Endothelial cell of umbilical vein (primary cell): Measurements from ENCODE around the gene ADAMTS14. TPM values are rescaled to one million over a fixed set of nuclear protein-coding genes. Genes with fewer than 3 reads are reported as not detected.

ENCODE experiments used
- BruUV-seq: library from RNA; stranded (reverse); fragments of 400-500 nt; replicated peaks from 2 replicates; lab custom pipeline; 2021; lab: Mats Ljungman, UMichigan
- CTCF ChIA-PET: fragments of 300-600, 350-600 bp; sonication (Branson Sonifier 250); formaldehyde crosslinking; loops from one replicate; lab custom pipeline; 2021; ENCODE audit warnings: antibody characterized with exemption, inconsistent platforms; lab: Charles Lee
- POLR2A ChIA-PET: fragments of 300-600, 350-600 bp; sonication (Branson Sonifier 250); formaldehyde crosslinking; loops from one replicate; lab custom pipeline; 2021; ENCODE audit warnings: antibody characterized with exemption, inconsistent platforms; lab: Charles Lee
- DNase-seq: peaks from one replicate; pipeline ENCODE4 v3.0.0-alpha.2; 2011; ENCODE audit warnings: low read depth, low spot score
- FAIRE-seq: peaks from 2 replicates; lab custom pipeline; 2011; peaks lifted over from hg19 to GRCh38; lab: Jason Lieb, UNC
- H2AFZ ChIP-seq: 2 replicates; pipeline ENCODE4 v1.6.0; 2012; ENCODE audit warnings: low read depth, low read length, control low read depth, inconsistent platforms
- H3K27ac ChIP-seq: 2 replicates; pipeline ENCODE4 v1.5.1; 2011; ENCODE audit warnings: low read depth, mild to moderate bottlenecking, control low read depth, low read length, moderate library complexity; ENCODE audit not compliant: insufficient read depth
- H3K27me3 ChIP-seq, 2 experiments: 2 replicates each; pipeline versions ENCODE4 v1.6.0 to v1.6.1; 2011; ENCODE audit warnings: low read length in 2 of 2, mixed read lengths in 1 of 2; ENCODE audit not compliant: control insufficient read depth in 2 of 2, insufficient read depth in 2 of 2
- H3K36me3 ChIP-seq, 2 experiments: 2 replicates in 1 of 2; 3 replicates in 1 of 2; pipeline ENCODE4 v1.5.1; 2011; ENCODE audit warnings: low read length in 2 of 2, mild to moderate bottlenecking in 1 of 2, moderate library complexity in 1 of 2; ENCODE audit not compliant: control insufficient read depth in 2 of 2, insufficient read depth in 2 of 2; ENCODE audit errors: extremely low read depth in 1 of 2
- H3K4me1 ChIP-seq: 3 replicates; pipeline ENCODE4 v1.5.1; 2011; ENCODE audit warnings: mild to moderate bottlenecking, low read length; ENCODE audit not compliant: control insufficient read depth, insufficient read depth; ENCODE audit errors: extremely low read depth
- H3K4me2 ChIP-seq: 2 replicates; pipeline ENCODE4 v1.6.1; 2011; ENCODE audit warnings: low read length, control low read depth, mixed read lengths; ENCODE audit not compliant: insufficient read depth
- H3K4me3 ChIP-seq, 3 experiments: fragments of 200-600 bp in 1 of 3; sonication (generic), shearing (Covaris generic) in 1 of 3; replicated peaks in 1 of 3; 2 replicates each; pipeline ENCODE4 v1.5.1; 2011 to 2016; ENCODE audit warnings: control low read depth in 3 of 3, low read length in 3 of 3, mild to moderate bottlenecking in 2 of 3, inconsistent platforms in 1 of 3, low read depth in 1 of 3, moderate library complexity in 1 of 3; ENCODE audit not compliant: insufficient read depth in 1 of 3
- H3K79me2 ChIP-seq: 2 replicates; pipeline ENCODE4 v1.6.0; 2012; ENCODE audit warnings: low read length, inconsistent platforms; ENCODE audit not compliant: control insufficient read depth, insufficient read depth
- H3K9ac ChIP-seq: replicated peaks from 2 replicates; pipeline ENCODE3; 2011; ENCODE audit warnings: low read length, control low read depth; ENCODE audit not compliant: insufficient read depth; ENCODE audit errors: extremely low read depth
- H3K9me1 ChIP-seq: replicated peaks from 3 replicates; pipeline ENCODE4 v1.6.0; 2011; ENCODE audit warnings: mild to moderate bottlenecking, low read length; ENCODE audit not compliant: control insufficient read depth, insufficient read depth; ENCODE audit errors: extremely low read depth
- H3K9me3 ChIP-seq: replicated peaks from 2 replicates; pipeline ENCODE4 v1.5.1; 2012; ENCODE audit warnings: low read length, inconsistent platforms; ENCODE audit not compliant: control insufficient read depth, insufficient read depth
- H4K20me1 ChIP-seq: replicated peaks from 2 replicates; pipeline ENCODE3; 2011; ENCODE audit warnings: mild to moderate bottlenecking, low read length; ENCODE audit not compliant: control insufficient read depth, insufficient read depth; ENCODE audit errors: extremely low read depth
- CTCF ChIP-seq, 2 donors: IDR thresholded peaks; 1 replicate in 1 of 2; 2 replicates in 1 of 2; pipeline ENCODE4 v1.5.1; 2011; ENCODE audit warnings: low read length in 2 of 2, mild to moderate bottlenecking in 2 of 2, moderate library complexity in 2 of 2, control low read depth in 1 of 2, inconsistent platforms in 1 of 2, low read depth in 1 of 2; ENCODE audit not compliant: insufficient read depth in 1 of 2; ENCODE audit errors: extremely low read depth in 1 of 2
- EZH2 ChIP-seq: IDR thresholded peaks from 2 replicates; pipeline ENCODE4 v1.6.1; 2012; ENCODE audit warnings: borderline replicate concordance, low read depth, mild to moderate bottlenecking, moderate library complexity, low read length, inconsistent platforms; ENCODE audit not compliant: severe bottlenecking
- FOS ChIP-seq: IDR thresholded peaks from 2 replicates; pipeline ENCODE4 v1.6.1; 2011; ENCODE audit warnings: mild to moderate bottlenecking, low read length, moderate library complexity, borderline replicate concordance; ENCODE audit not compliant: insufficient read depth
- GATA2 ChIP-seq: IDR thresholded peaks from 2 replicates; pipeline ENCODE4 v1.7.0; 2011; ENCODE audit warnings: low read depth, mild to moderate bottlenecking, moderate library complexity, mixed read lengths, low read length; ENCODE audit not compliant: insufficient read length, insufficient read depth
- JUN ChIP-seq: IDR thresholded peaks from 2 replicates; pipeline ENCODE4 v1.6.1; 2011; ENCODE audit warnings: borderline replicate concordance, low read depth; ENCODE audit not compliant: insufficient read length, insufficient read depth
- MAX ChIP-seq: IDR thresholded peaks from 2 replicates; pipeline ENCODE4 v1.6.1; 2011; ENCODE audit not compliant: insufficient read depth, insufficient read length
- MYC ChIP-seq: IDR thresholded peaks from one replicate; pipeline ENCODE4 v1.6.1; 2011; ENCODE audit warnings: mild to moderate bottlenecking, low read depth, low read length
- POLR2A ChIP-seq: IDR thresholded peaks from 2 replicates; pipeline ENCODE4 v1.6.1; 2012; ENCODE audit warnings: low read depth, mild to moderate bottlenecking, control low read depth, low read length
- POLR2AphosphoS5 ChIP-seq: IDR thresholded peaks from 2 replicates; pipeline ENCODE4 v1.6.1; 2012; ENCODE audit warnings: low read depth, mild to moderate bottlenecking, control low read depth, low read length, moderate library complexity; ENCODE audit not compliant: insufficient read depth
- dilution Hi-C: fragments of 300-500 bp; cut with MboI; formaldehyde crosslinking; loops from one replicate; pipeline ENCODE4 v1.15.0; 2019; ENCODE audit warnings: low sequenced_read_pairs; ENCODE audit not compliant: extremely low pct_ligation_motif_present
- intact Hi-C: fragments of 100-400 bp; cut with micrococcal nuclease; formaldehyde crosslinking; loops from one replicate; pipeline ENCODE4 v1.10.0; 2022
- polyA plus RNA-seq, 4 experiments: library from polyadenylated mRNA; depleted of rRNA in 3 of 4; stranded (reverse) in 3 of 4; unstranded in 1 of 4; fragments of >200 nt; gene quantifications; 2 replicates each; pipeline versions ENCODE4 v1.2.1 to v1.2.3, GENCODE V29; 2011 to 2012; ENCODE audit warnings: missing spikeins in 1 of 4
- total RNA-seq: library from RNA; stranded (reverse); gene quantifications from 2 replicates; pipeline ENCODE4 v1.2.3, GENCODE V29; 2021

The ADAMTS14 gene
- total and polyA plus RNA-seq, 2 donors (not counting 3 experiments of a cell fraction or from before 2014, with no cell fraction given) = not detected

DNA sequence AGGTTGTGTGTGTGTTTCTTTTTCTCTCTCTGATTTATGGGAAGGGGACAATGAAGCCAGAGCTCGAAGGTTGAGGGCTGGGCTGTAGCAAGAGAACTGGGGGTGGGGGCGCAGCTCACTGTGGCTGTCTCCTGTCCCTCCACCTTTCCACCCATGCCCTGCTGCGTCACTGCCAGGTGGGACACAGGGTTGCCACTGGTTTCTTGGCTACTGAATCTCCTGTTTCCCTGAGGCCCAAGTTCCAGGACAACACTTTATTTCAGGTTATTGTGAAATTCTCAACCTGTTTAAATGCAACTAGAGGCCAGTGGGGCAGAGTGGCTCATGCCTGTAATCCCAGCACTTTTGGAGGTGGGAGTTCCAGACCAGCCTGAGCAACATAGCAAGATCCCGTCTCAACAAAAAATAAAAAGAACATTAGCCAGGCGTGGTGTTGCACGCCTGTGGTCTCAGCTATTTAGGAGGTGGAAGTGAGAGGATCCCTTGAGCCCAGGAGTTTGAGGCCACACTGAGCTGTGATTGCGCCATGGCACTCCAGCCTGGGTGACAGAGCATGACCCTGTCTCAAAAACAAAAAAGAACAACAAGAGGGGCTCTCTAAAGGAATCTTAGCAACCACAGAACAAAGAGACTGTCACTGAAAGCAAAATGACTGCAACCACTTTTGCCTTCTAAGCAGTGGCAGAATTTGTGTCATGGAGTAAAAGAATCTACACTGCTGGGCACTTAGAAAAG, 90.3 kb downstream of the ADAMTS14 start:
- intact Hi-C loops (no loop called here), dilution Hi-C loops (no loop called here)
- no peaks in the 10 kb centered on the region for H3K4me1 ChIP-seq
- no peaks in the 10 kb centered on the region for H3K9me3 ChIP-seq
- H3K4me3 ChIP-seq = no peak overlapping the region
- FAIRE-seq (no peak), DNase-seq (no peak)
- no peaks in the 10 kb centered on the region for H4K20me1 ChIP-seq
- peaks cover 0 to 6% of the 10 kb centered on the region in 2 experiments for H3K27me3 ChIP-seq
- H3K36me3 ChIP-seq = no peaks in the 10 kb centered on the region
- TF ChIP-seq CTCF (IDR thresholded peaks at IDR 0.05; ENCODE audit: extremely low read depth in 1 of 2, insufficient read depth in 1 of 2, low read depth in 1 of 2, low read length in 2 of 2) (no peak), JUN (no peak)
- H3K4me2 ChIP-seq = no peak overlapping the region
- H3K9me1 ChIP-seq = no peaks in the 10 kb centered on the region
- H3K9ac ChIP-seq = no peak overlapping the region
- H3K27ac ChIP-seq = no peak overlapping the region
- no peak overlapping the region for H2AFZ ChIP-seq
- no TSS peak for BruUV-seq
- ChIA-PET CTCF (interaction anchor here (2.4 kb wide), 1 partner anchor 118 kb away, joined by 5 read pairs; no protein-coding TSS in a partner anchor), POLR2A (no interaction called here)
- H3K79me2 ChIP-seq = no peaks in the 10 kb centered on the region

DNA sequence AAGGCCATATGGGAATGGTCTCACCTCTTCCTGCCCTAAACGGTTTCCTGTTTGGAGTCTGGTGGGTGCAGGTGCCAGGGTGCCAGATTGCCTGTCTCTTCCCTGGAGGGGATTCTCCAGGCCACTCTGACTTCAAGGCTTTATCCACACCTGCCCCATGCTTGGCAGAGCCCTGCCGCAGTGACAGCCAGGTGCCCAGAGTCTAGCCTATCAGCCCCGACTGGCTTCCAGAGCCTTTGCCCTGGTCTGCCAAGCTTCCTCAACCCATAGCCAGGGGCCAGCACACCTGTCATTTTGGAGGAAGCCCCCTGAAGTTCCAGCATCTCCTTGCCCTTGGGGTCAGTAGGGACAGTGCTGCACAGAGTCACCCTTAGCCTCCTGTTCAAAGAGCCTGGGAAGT, 91.3 kb downstream of the ADAMTS14 start:
- no peak overlapping the region for H3K9ac ChIP-seq
- H3K9me1 ChIP-seq = no peaks in the 10 kb centered on the region
- peaks cover 0 to 6% of the 10 kb centered on the region in 2 experiments for H3K27me3 ChIP-seq
- H3K4me1 ChIP-seq = no peaks in the 10 kb centered on the region
- DNase-seq = no peak
- H3K4me3 ChIP-seq = no peak overlapping the region
- ChIA-PET CTCF (no interaction called here), POLR2A (no interaction called here)
- H3K36me3 ChIP-seq = no peaks in the 10 kb centered on the region
- intact Hi-C loops = no loop called here
- FAIRE-seq = no peak
- BruUV-seq = no TSS peak
- dilution Hi-C loops = no loop called here
- H3K9me3 ChIP-seq = no peaks in the 10 kb centered on the region
- H2AFZ ChIP-seq = no peak overlapping the region
- H3K4me2 ChIP-seq = no peak overlapping the region
- no peaks in the 10 kb centered on the region for H3K79me2 ChIP-seq
- TF ChIP-seq MYC (no peak), POLR2A (no peak), GATA2 (no peak), POLR2AphosphoS5 (no peak), MAX (no peak), FOS (no peak), EZH2 (no peak), JUN (no peak), CTCF (IDR thresholded peaks at IDR 0.05; ENCODE audit: extremely low read depth in 1 of 2, insufficient read depth in 1 of 2, low read depth in 1 of 2, low read length in 2 of 2) (no peak)
- no peaks in the 10 kb centered on the region for H4K20me1 ChIP-seq
- H3K27ac ChIP-seq = no peak overlapping the region
